ENCODE data around the gene TM9SF2.
"Not testable (repeated sequence)": the region's sequence is repeated elsewhere in the genome, so short reads cannot be mapped to it uniquely, and the experiment has no call there.

Gene TM9SF2

GRCh38 chr13:99476648-99477047 is 24.6 kb upstream of the TM9SF2 start:
- DNase-seq (ENCODE audit: extremely low read depth, low read depth), result no peak
- no peak for TF ChIP-seq CTCF (IDR thresholded peaks at IDR 0.05; ENCODE audit: low read depth, low read length, missing control alignments)
- no peak overlapping the region for H3K4me3 ChIP-seq (replicated peaks; ENCODE audit: low read depth, low read length)

- H3K4me3 ChIP-seq (replicated peaks; ENCODE audit: low read depth, low read length), result no peak overlapping the region
- no peak for DNase-seq (ENCODE audit: extremely low read depth, low read depth)
- no peak for TF ChIP-seq CTCF (IDR thresholded peaks at IDR 0.05; ENCODE audit: low read depth, low read length, missing control alignments)
These were observed 23.8 kb upstream of the TM9SF2 start for GRCh38 chr13:99477493-99477892.

- DNase-seq (ENCODE audit: extremely low read depth, low read depth), result no peak
- no peak overlapping the region for H3K4me3 ChIP-seq (replicated peaks; ENCODE audit: low read depth, low read length)
- no peak for TF ChIP-seq CTCF (IDR thresholded peaks at IDR 0.05; ENCODE audit: low read depth, low read length, missing control alignments)
These were observed 19.9 kb upstream of the TM9SF2 start for GRCh38 chr13:99481366-99481765.

GRCh38 chr13:99484473-99484872 is 16.8 kb upstream of the TM9SF2 start:
- DNase-seq (ENCODE audit: extremely low read depth, low read depth), result no peak
- TF ChIP-seq CTCF (IDR thresholded peaks at IDR 0.05; ENCODE audit: low read depth, low read length, missing control alignments), result no peak
- H3K4me3 ChIP-seq (replicated peaks; ENCODE audit: low read depth, low read length), result no peak overlapping the region

GRCh38 chr13:99486996-99487395 is 14.3 kb upstream of the TM9SF2 start:
- H3K4me3 ChIP-seq (replicated peaks; ENCODE audit: low read depth, low read length), result no peak overlapping the region
- no peak for TF ChIP-seq CTCF (IDR thresholded peaks at IDR 0.05; ENCODE audit: low read depth, low read length, missing control alignments)
- DNase-seq (ENCODE audit: extremely low read depth, low read depth), result no peak

GRCh38 chr13:99489028-99489427 is 12.2 kb upstream of the TM9SF2 start:
- H3K4me3 ChIP-seq (replicated peaks; ENCODE audit: low read depth, low read length), result no peak overlapping the region
- DNase-seq (ENCODE audit: extremely low read depth, low read depth), result no peak
- no peak for TF ChIP-seq CTCF (IDR thresholded peaks at IDR 0.05; ENCODE audit: low read depth, low read length, missing control alignments)

- H3K4me3 ChIP-seq (replicated peaks; ENCODE audit: low read depth, low read length); DNase-seq (ENCODE audit: extremely low read depth, low read depth): not testable (repeated sequence)
These were observed 9.5 kb upstream of the TM9SF2 start for GRCh38 chr13:99491750-99492149.

Measured in HFF-Myc (cell line).